ENCODE results near the gene KHNYN. TPM values are rescaled to one million over a fixed set of nuclear protein-coding genes. Genes with fewer than 3 reads are reported as not detected.
A peak's percentile ranks its signal among the peaks of the same experiment; 100 is the strongest.

The KHNYN gene
- total and polyA plus RNA-seq, 2 of the 8 experiments (the other 6 are each of a cell fraction or from before 2014, with no cell fraction given), result 7.6 to 22.3 TPM

GRCh38 chr14:24439830-24440605 lies 10.3 kb downstream of the KHNYN start:
- no peaks in the 10 kb centered on the region; a peak in 2 of 7 replicates for H3K4me1 ChIP-seq (replicated peaks in 1 of 4; ENCODE audit: control insufficient read depth in 3 of 4, insufficient read depth in 4 of 4, low read length in 3 of 4)
- no peak overlapping the region for H3K27ac ChIP-seq (ENCODE audit: low read depth, low read length)
- no peak overlapping the region for H3K4me2 ChIP-seq (ENCODE audit: insufficient read depth in 1 of 2, low read depth in 2 of 2, low read length in 2 of 2)
- H4K5ac ChIP-seq (ENCODE audit: insufficient read length, low read depth, low read length), result no peak overlapping the region
- no peak for TF ChIP-seq CEBPB (IDR thresholded peaks at IDR 0.05; ENCODE audit: low read depth, low read length)
- TF ChIP-seq JUN (IDR thresholded peaks at IDR 0.05; ENCODE audit: low read depth, low read length), result no peak
- no peak for TF ChIP-seq FOSL1 (IDR thresholded peaks at IDR 0.05; ENCODE audit: insufficient read depth, low read depth, low read length)
- TF ChIP-seq RFX5 (IDR thresholded peaks at IDR 0.05; ENCODE audit: borderline replicate concordance, low read depth, low read length), result no peak
- TF ChIP-seq POLR2A (IDR thresholded peaks at IDR 0.05; ENCODE audit: control extremely low read depth in 1 of 2, low read depth in 2 of 2, low read length in 2 of 2), result peak in 1 of 2 experiments; percentile 36; a peak in 1 of 3 replicates
- no peak for TF ChIP-seq MAFK (IDR thresholded peaks at IDR 0.05; ENCODE audit: low read depth, low read length)
- H3K18ac ChIP-seq (ENCODE audit: extremely low read depth, low read length), result no peak overlapping the region
- no peak overlapping the region for H2AK5ac ChIP-seq (ENCODE audit: low read depth, low read length)
- H3K23ac ChIP-seq (ENCODE audit: insufficient read length), result no peak overlapping the region
- no peaks in the 10 kb centered on the region; the same call in 1 of the 2 replicates for H3K79me1 ChIP-seq (ENCODE audit: low read depth, low read length)
- WGBS, 2 experiments (ENCODE audit: extremely low coverage in 1 of 2, insufficient coverage in 1 of 2, insufficient read length in 1 of 2, insufficient replicate concordance in 2 of 2, low coverage in 1 of 2, low lambda C conversion rate in 2 of 2, missing lambda C conversion rate in 1 of 2), result 86% methylated on average over 15 of the region's 15 CpGs; no CpG with 5 or more reads in 1 of the 2 experiments
- peaks cover 1 to 5% of the 10 kb centered on the region in 2 experiments for H4K20me1 ChIP-seq (replicated peaks in 1 of 2; ENCODE audit: control insufficient read depth in 1 of 2, insufficient read depth in 2 of 2, low read length in 2 of 2)
- no peak overlapping the region for H2AFZ ChIP-seq (ENCODE audit: low read length)
- no peaks in the 10 kb centered on the region for H3K27me3 ChIP-seq (replicated peaks in 1 of 4; ENCODE audit: control insufficient read depth in 3 of 4, extremely low read depth in 1 of 4, insufficient read depth in 3 of 4, low read length in 3 of 4)
- no peak overlapping the region for H3K56ac ChIP-seq (replicated peaks; ENCODE audit: insufficient read length, low read depth, low read length)
- H4K8ac ChIP-seq (ENCODE audit: extremely low read depth, insufficient read depth, low read length), result no peak overlapping the region
- DNase-seq (ENCODE audit: low read depth in 1 of 2, low spot score in 2 of 2), result no peak
- POLR2A ChIA-PET (ENCODE audit: partially characterized antibody), result interaction anchor here (1.3 to 4.5 kb wide), 3 partner anchors 9 to 43 kb away, joined by 3 to 34 read pairs (median 3); partner anchors contain the start of genes CBLN3 and KHNYN
- no peak overlapping the region for H3K4ac ChIP-seq (replicated peaks; ENCODE audit: insufficient read length, low read depth, low read length)
- H4K91ac ChIP-seq (replicated peaks; ENCODE audit: insufficient read length, low read length), result no peak overlapping the region
- H3K9me3 ChIP-seq (ENCODE audit: insufficient read depth in 2 of 2, low read depth in 1 of 2, low read length in 1 of 2), result no peaks in the 10 kb centered on the region
- no peak overlapping the region for H2BK5ac ChIP-seq (ENCODE audit: low read depth, low read length)
- no peak overlapping the region for H2BK12ac ChIP-seq (ENCODE audit: low read depth, low read length)
- peaks cover 10 to 26% (median 12%) of the 10 kb centered on the region in 4 experiments; a peak in 7 of 8 replicates for H3K36me3 ChIP-seq (ENCODE audit: control insufficient read depth in 2 of 4, insufficient read depth in 4 of 4, low read length in 3 of 4)
- no peak for FAIRE-seq
- no peak overlapping the region for H3K4me3 ChIP-seq (ENCODE audit: extremely low read depth in 1 of 4, insufficient read depth in 2 of 4, low read depth in 3 of 4, low read length in 4 of 4)
- peaks cover 9% of the 10 kb centered on the region for H3K23me2 ChIP-seq (ENCODE audit: low read depth, low read length)
- H3K9ac ChIP-seq (replicated peaks in 1 of 4; ENCODE audit: extremely low read depth in 1 of 4, low read depth in 3 of 4, low read length in 3 of 4), result no peak overlapping the region
- H3K79me2 ChIP-seq (ENCODE audit: control insufficient read depth in 1 of 2, insufficient read depth in 2 of 2, low read length in 2 of 2), result 0 out of 4 replicates have a peak, but pooled peaks cover 0 to 3% of the 10 kb centered on the region in 2 experiments
- H3K14ac ChIP-seq (ENCODE audit: insufficient read length), result no peak overlapping the region
- CTCF ChIA-PET (ENCODE audit: partially characterized antibody), result interaction anchor here (1.0 to 4.1 kb wide), 4 partner anchors 9 to 132 kb away, joined by 3 to 29 read pairs (median 18); partner anchors contain the start of gene CIDEB
- no peak overlapping the region for H2BK20ac ChIP-seq (ENCODE audit: low read length)
- H2BK120ac ChIP-seq (replicated peaks; ENCODE audit: low read depth, low read length), result no peak overlapping the region
- H2BK15ac ChIP-seq (ENCODE audit: low read length), result no peak overlapping the region
